Mesenchymal stem cell (in vitro differentiated cells and primary cell): ENCODE measurements around the gene MGLL.

Source experiments
- DNase-seq: peaks from one replicate; pipeline ENCODE4 v3.0.0-alpha.2; 2013
- H2AFZ ChIP-seq: one replicate; pipeline ENCODE4 v1.6.1; 2013; ENCODE audit warnings: low read depth, mild to moderate bottlenecking, control low read depth, inconsistent platforms, low read length, moderate library complexity
- H2AK5ac ChIP-seq: 2 replicates; pipeline ENCODE4 v1.6.1; 2013; ENCODE audit warnings: low read length, moderate library complexity, mild to moderate bottlenecking, inconsistent platforms; ENCODE audit not compliant: severe bottlenecking
- H2BK120ac ChIP-seq: one replicate; pipeline ENCODE4 v1.6.1; 2013; ENCODE audit warnings: low read depth, mild to moderate bottlenecking, inconsistent platforms, low read length, moderate library complexity
- H2BK12ac ChIP-seq, 2 experiments: one replicate each; pipeline ENCODE4 v1.6.1; 2013; ENCODE audit warnings: inconsistent platforms in 2 of 2, low read length in 2 of 2, mild to moderate bottlenecking in 2 of 2, moderate library complexity in 2 of 2, control low read depth in 1 of 2
- H2BK15ac ChIP-seq: one replicate; pipeline ENCODE4 v1.6.1; 2013; ENCODE audit warnings: mild to moderate bottlenecking, low read depth, inconsistent platforms; ENCODE audit not compliant: poor library complexity, severe bottlenecking
- H2BK5ac ChIP-seq: 2 replicates; pipeline ENCODE4 v1.6.1; 2013; ENCODE audit warnings: low read depth, mild to moderate bottlenecking, low read length, control low read depth, inconsistent platforms; ENCODE audit not compliant: poor library complexity, severe bottlenecking
- H3K14ac ChIP-seq, 2 experiments: one replicate each; pipeline ENCODE4 v1.6.1; 2013; ENCODE audit warnings: inconsistent platforms in 2 of 2, low read length in 2 of 2, control low read depth in 1 of 2, mild to moderate bottlenecking in 1 of 2, moderate library complexity in 1 of 2
- H3K18ac ChIP-seq, 2 experiments: one replicate each; pipeline ENCODE4 v1.6.1; 2013; ENCODE audit warnings: inconsistent platforms in 2 of 2, low read length in 2 of 2, control low read depth in 1 of 2, low read depth in 1 of 2, mild to moderate bottlenecking in 1 of 2
- H3K23ac ChIP-seq, 2 experiments: one replicate each; pipeline ENCODE4 v1.6.1; 2013; ENCODE audit warnings: inconsistent platforms in 2 of 2, low read length in 2 of 2, mild to moderate bottlenecking in 2 of 2, moderate library complexity in 2 of 2, control low read depth in 1 of 2
- H3K27ac ChIP-seq: 2 replicates; pipeline ENCODE4 v1.5.1; 2013; ENCODE audit warnings: mild to moderate bottlenecking, moderate library complexity, low read length, control low read depth, inconsistent platforms; ENCODE audit not compliant: poor library complexity, severe bottlenecking
- H3K27me3 ChIP-seq, 2 experiments: 2 replicates each; pipeline versions ENCODE4 v1.6.1 to v1.7.0; 2013; ENCODE audit warnings: low read length in 2 of 2, mild to moderate bottlenecking in 2 of 2, moderate library complexity in 2 of 2, control low read depth in 1 of 2, inconsistent platforms in 1 of 2; ENCODE audit not compliant: control insufficient read depth in 1 of 2, insufficient read depth in 1 of 2
- H3K36me3 ChIP-seq, 2 experiments: 2 replicates each; pipeline versions ENCODE4 v1.6.1 to v1.7.0; 2013; ENCODE audit warnings: low read length in 2 of 2, control low read depth in 1 of 2, inconsistent platforms in 1 of 2, low read depth in 1 of 2, mild to moderate bottlenecking in 1 of 2; ENCODE audit not compliant: insufficient read depth in 2 of 2, control insufficient read depth in 1 of 2
- H3K4ac ChIP-seq, 2 experiments: one replicate each; pipeline ENCODE4 v1.6.1; 2013; ENCODE audit warnings: inconsistent platforms in 2 of 2, low read length in 2 of 2, mild to moderate bottlenecking in 2 of 2, moderate library complexity in 2 of 2, control low read depth in 1 of 2, low read depth in 1 of 2
- H3K4me1 ChIP-seq: 2 replicates; pipeline ENCODE4 v1.6.1; 2013; ENCODE audit warnings: low read depth, low read length, control low read depth; ENCODE audit not compliant: control insufficient read depth, insufficient read depth
- H3K4me2 ChIP-seq: 2 replicates; pipeline ENCODE4 v1.6.1; 2013; ENCODE audit warnings: low read length, mild to moderate bottlenecking, inconsistent platforms; ENCODE audit not compliant: poor library complexity, severe bottlenecking
- H3K4me3 ChIP-seq, 2 experiments: 2 replicates each; pipeline versions ENCODE4 v1.5.1 to v1.7.0; 2013; ENCODE audit warnings: low read length in 2 of 2, mild to moderate bottlenecking in 2 of 2, control low read depth in 1 of 2, low read depth in 1 of 2; ENCODE audit not compliant: insufficient read depth in 1 of 2
- H3K79me1 ChIP-seq: replicated peaks from 2 replicates; pipeline ENCODE4 v1.6.1; 2013; ENCODE audit warnings: mild to moderate bottlenecking, control low read depth, low read length, inconsistent platforms; ENCODE audit not compliant: poor library complexity, severe bottlenecking
- H3K9ac ChIP-seq: 2 replicates; pipeline ENCODE4 v1.7.0; 2013; ENCODE audit warnings: mild to moderate bottlenecking, low read length, moderate library complexity
- H3K9me3 ChIP-seq: 2 replicates; pipeline ENCODE4 v1.7.0; 2013; ENCODE audit warnings: mild to moderate bottlenecking, low read length; ENCODE audit not compliant: control insufficient read depth
- H4K8ac ChIP-seq: one replicate; pipeline ENCODE4 v1.6.1; 2013; ENCODE audit warnings: inconsistent platforms, mild to moderate bottlenecking, low read length, moderate library complexity
- H4K91ac ChIP-seq: one replicate; pipeline ENCODE4 v1.6.1; 2013; ENCODE audit warnings: mild to moderate bottlenecking, low read length, inconsistent platforms
- WGBS: methylation state at CpG from one replicate; pipeline ENCODE4 v1.1.7; 2013; ENCODE audit warnings: mixed read lengths; 5-methylcytosine and 5-hydroxymethylcytosine counted together

MGLL gene

DNA sequence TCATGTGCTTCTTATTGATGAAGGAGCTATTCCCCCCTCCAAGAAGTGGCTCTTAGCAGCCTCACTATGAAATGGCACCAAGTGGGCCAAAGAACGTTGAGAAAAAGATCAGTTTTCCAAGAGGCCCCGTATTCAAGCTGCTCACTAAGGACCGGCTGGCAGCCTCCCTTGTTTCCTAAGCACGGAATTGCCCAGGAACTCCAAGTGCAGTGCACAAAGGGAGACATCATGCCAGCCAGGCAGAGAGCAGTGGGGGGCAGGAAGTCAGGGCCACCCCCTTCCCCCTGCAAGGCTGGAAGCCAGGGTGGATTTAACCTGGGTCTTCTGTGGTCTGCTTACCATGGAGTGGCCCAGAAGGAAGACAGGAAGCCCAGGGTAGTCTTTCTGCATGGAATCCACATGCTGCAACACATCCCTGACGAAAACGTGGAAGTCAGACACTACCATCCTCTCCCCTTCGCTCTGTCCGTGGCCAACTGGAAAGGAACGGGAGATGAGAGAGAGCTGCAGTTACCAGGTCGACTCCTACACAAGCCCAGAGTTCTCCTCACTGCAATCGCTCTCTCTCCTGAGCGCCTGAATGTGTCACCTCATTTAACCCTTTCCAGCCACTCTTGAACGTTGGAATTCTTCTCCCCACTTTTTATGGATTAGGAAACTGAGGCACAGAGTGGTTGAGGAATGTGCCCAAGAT, 100.1 kb downstream of the MGLL start:
- Histone ChIP-seq H3K18ac (no peak overlapping the region), H2BK15ac (no peak overlapping the region), H4K8ac (no peak overlapping the region), H2BK12ac (no peak overlapping the region), H2BK5ac (no peak overlapping the region), H3K4me1 (peaks cover 15% of the 10 kb centered on the region), H3K9ac (peak overlapping the region; percentile 59), H3K23ac (no peak overlapping the region), H3K4ac (no peak overlapping the region), H3K14ac (no peak overlapping the region), H3K27me3 (no peaks in the 10 kb centered on the region), H3K36me3 (peaks cover 40 to 43% of the 10 kb centered on the region in 2 experiments), H3K9me3 (no peaks in the 10 kb centered on the region), H2BK120ac (no peak overlapping the region), H3K4me3 (no peak overlapping the region), H3K27ac (no peak overlapping the region), H4K91ac (no peak overlapping the region), H3K4me2 (no peak overlapping the region), H2AK5ac (peak overlapping the region; percentile 72), H3K79me1 (peaks cover 35% of the 10 kb centered on the region), H2AFZ (no peak overlapping the region)
- DNase-seq, result no peak
- 87% methylated on average over 11 of the region's 13 CpGs for WGBS

DNA sequence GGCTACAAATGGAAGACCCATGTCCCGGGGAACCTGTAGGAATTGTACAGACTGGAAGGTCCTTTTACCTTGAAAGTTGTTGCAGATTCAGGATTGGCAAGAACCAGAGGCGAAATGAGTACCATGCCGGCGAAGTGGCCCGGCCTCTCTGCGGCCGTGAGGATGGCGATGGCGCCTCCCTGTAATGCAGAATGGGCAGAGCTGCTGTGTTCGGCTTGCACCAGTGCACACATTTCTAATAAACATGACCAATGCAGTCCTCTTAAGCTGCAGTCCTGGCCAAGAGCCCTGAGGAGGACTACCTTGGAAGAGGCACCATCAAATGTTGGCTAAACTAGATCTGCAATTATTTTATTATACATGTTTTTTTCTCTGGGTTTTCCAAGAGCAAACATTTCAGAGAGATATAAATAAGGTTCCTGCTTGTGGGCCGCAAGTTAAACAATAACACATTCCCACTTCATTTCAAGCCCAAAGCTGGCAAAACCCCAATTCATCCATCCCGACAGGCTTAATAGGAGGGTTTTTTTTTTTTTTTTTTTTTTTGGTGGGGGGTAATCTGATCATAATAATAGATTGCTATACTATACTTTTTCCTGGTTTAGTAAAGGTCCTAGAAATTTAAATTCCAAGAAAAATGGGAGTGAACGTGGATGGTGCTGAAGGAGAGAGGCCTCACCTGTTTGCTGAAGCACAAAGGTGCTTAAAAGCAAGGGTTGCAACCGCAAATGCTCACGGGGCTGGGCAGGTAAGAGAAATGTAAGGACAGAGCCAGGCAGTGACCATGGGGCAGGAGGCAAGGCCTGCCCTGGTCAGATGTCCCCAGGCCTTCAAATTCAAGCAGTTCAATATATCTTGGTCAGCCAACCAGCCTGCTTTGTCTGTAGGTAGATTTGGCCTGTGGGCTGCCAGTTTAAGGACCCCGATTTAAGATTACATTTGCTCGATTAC, 101.1 kb downstream of the MGLL start:
- no peak overlapping the region for H2BK120ac ChIP-seq
- no peak overlapping the region for H3K4me3 ChIP-seq
- H4K8ac ChIP-seq, result no peak overlapping the region
- H3K23ac ChIP-seq, result no peak overlapping the region
- peaks cover 46 to 49% of the 10 kb centered on the region in 2 experiments for H3K36me3 ChIP-seq
- H2AK5ac ChIP-seq, result no peak overlapping the region
- H4K91ac ChIP-seq, result no peak overlapping the region
- H3K79me1 ChIP-seq, result peaks cover 39% of the 10 kb centered on the region
- H2BK5ac ChIP-seq, result no peak overlapping the region
- H2BK15ac ChIP-seq, result no peak overlapping the region
- no peak overlapping the region for H3K14ac ChIP-seq
- 98% methylated on average over 14 of the region's 17 CpGs for WGBS
- no peak overlapping the region for H3K27ac ChIP-seq
- no peak overlapping the region for H2BK12ac ChIP-seq
- no peak overlapping the region for H2AFZ ChIP-seq
- H3K4me1 ChIP-seq, result peaks cover 15% of the 10 kb centered on the region
- H3K9ac ChIP-seq, result no peak overlapping the region
- no peaks in the 10 kb centered on the region for H3K9me3 ChIP-seq
- no peak overlapping the region for H3K4me2 ChIP-seq
- no peak overlapping the region for H3K4ac ChIP-seq
- no peak overlapping the region for H3K18ac ChIP-seq
- H3K27me3 ChIP-seq, result no peaks in the 10 kb centered on the region
- DNase-seq, result no peak

DNA sequence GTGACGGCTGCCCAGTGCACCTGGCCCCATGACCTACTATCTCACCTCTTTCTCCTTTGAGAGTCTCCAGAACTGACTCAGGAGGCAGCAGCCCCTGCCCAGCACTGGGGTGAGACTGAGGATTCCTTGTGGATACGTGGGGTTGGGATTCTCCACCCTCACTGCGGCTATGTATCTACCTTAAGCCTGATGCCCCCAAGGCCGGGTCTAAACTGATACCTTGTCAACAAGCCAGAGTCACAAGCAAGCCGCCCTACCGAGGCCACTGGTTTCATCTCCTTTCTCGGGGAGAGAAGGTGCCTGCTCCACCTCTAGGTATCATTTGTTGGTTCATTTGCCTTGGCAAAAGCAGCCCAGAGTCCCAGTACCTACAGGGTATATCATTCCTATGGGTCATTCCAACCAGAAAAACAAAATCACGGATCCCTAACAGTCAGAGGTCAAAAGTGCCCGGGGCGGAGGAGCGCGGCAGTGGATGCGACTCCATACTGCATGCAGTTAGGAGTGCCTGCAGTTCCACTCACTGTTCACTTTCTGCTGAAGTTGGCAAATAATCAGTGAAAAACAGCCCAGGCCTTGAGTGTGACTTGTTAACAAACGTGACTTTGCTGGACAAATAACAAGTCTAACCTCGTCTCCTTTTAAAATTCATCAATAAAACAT, 102.0 kb downstream of the MGLL start:
- H3K27me3 ChIP-seq, result no peaks in the 10 kb centered on the region
- peaks cover 55 to 58% of the 10 kb centered on the region in 2 experiments for H3K36me3 ChIP-seq
- H4K8ac ChIP-seq, result no peak overlapping the region
- no peak overlapping the region for H3K4me2 ChIP-seq
- 95% methylated on average over 15 of the region's 15 CpGs for WGBS
- no peak overlapping the region for H2AFZ ChIP-seq
- H3K4ac ChIP-seq, result no peak overlapping the region
- no peak overlapping the region for H2BK120ac ChIP-seq
- H2BK5ac ChIP-seq, result no peak overlapping the region
- H3K14ac ChIP-seq, result no peak overlapping the region
- H3K23ac ChIP-seq, result no peak overlapping the region
- peaks cover 44% of the 10 kb centered on the region for H3K79me1 ChIP-seq
- no peak overlapping the region for H3K18ac ChIP-seq
- no peak for DNase-seq
- no peak overlapping the region for H3K4me3 ChIP-seq
- no peak overlapping the region for H4K91ac ChIP-seq
- H2BK12ac ChIP-seq, result no peak overlapping the region
- H3K9ac ChIP-seq, result no peak overlapping the region
- no peak overlapping the region for H2BK15ac ChIP-seq
- H3K4me1 ChIP-seq, result peaks cover 15% of the 10 kb centered on the region
- H3K9me3 ChIP-seq, result no peaks in the 10 kb centered on the region
- H2AK5ac ChIP-seq, result no peak overlapping the region
- no peak overlapping the region for H3K27ac ChIP-seq

DNA sequence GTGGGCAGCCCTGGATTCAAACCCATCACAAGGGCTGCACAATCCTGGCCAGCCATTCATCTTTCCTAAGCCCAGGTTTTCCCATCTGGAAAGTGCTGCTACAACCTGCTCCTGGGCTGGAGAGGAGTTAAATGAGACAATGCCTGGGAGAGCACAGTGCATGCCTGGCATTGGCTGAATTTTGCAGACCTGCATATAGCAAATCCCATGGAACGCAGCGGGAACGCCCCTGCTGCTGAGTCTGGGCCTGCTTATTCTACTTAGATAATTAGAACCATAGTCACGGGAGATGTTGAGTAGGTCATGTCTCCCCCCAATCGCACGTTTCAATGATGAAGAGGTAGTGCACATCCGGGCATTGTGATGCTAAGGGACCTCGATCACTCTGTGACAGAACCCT, 102.9 kb downstream of the MGLL start:
- Histone ChIP-seq H3K14ac (no peak overlapping the region), H3K4me3 (no peak overlapping the region), H3K79me1 (peaks cover 46% of the 10 kb centered on the region), H2AFZ (no peak overlapping the region), H3K9ac (no peak overlapping the region), H3K27me3 (no peaks in the 10 kb centered on the region), H2BK15ac (no peak overlapping the region), H2BK12ac (no peak overlapping the region), H3K9me3 (no peaks in the 10 kb centered on the region), H4K8ac (no peak overlapping the region), H3K4me2 (no peak overlapping the region), H3K36me3 (peaks cover 57 to 59% of the 10 kb centered on the region in 2 experiments), H3K4ac (no peak overlapping the region), H2BK5ac (no peak overlapping the region), H2AK5ac (no peak overlapping the region), H2BK120ac (no peak overlapping the region), H3K18ac (no peak overlapping the region), H4K91ac (no peak overlapping the region), H3K27ac (no peak overlapping the region), H3K23ac (no peak overlapping the region), H3K4me1 (peaks cover 16% of the 10 kb centered on the region)
- WGBS, result 96% methylated on average over 8 of the region's 8 CpGs
- no peak for DNase-seq
